ENCODE data around the gene MOB3C. TPM values are rescaled to one million over a fixed set of nuclear protein-coding genes. Genes with fewer than 3 reads are reported as not detected.

MOB3C gene
- total RNA-seq, 2 experiments from 2014 or later: 21.0 to 23.8 TPM

- peak overlapping the region; percentile 18 for H3K27ac Mint-ChIP-seq
- POLR2A ChIA-PET: interaction anchor here (2.4 kb wide), 1 partner anchor 10 kb away, joined by 14 read pairs; the partner anchor contains the start of gene MKNK1
These were observed 22.5 kb downstream of the MOB3C start for GRCh38 chr1:46594063-46594462.

GRCh38 chr1:46592823-46593222, 23.8 kb downstream of the MOB3C start:
- Mint-ChIP-seq H3K4me3 (no peak overlapping the region), H3K9me3 (peaks cover 10% of the 10 kb centered on the region), H3K27me3 (no peaks in the 10 kb centered on the region), H3K27ac (no peak overlapping the region), H3K4me1 (peaks cover 44% of the 10 kb centered on the region), H3K36me3 (peaks cover 67% of the 10 kb centered on the region)
- DNase-seq (no peak), ATAC-seq (ENCODE audit: low read depth) (no peak)
- POLR2A ChIA-PET: no interaction called here

More at GRCh38 chr1:46594063-46594462, 22.5 kb downstream of the MOB3C start:
- Mint-ChIP-seq H3K27me3 (no peaks in the 10 kb centered on the region), H3K4me1 (peaks cover 53% of the 10 kb centered on the region), H3K36me3 (peaks cover 68% of the 10 kb centered on the region), H3K4me3 (peak overlapping the region; percentile 53), H3K9me3 (peaks cover 7% of the 10 kb centered on the region)
- ATAC-seq (ENCODE audit: low read depth) (no peak), DNase-seq (no peak)

DNA sequence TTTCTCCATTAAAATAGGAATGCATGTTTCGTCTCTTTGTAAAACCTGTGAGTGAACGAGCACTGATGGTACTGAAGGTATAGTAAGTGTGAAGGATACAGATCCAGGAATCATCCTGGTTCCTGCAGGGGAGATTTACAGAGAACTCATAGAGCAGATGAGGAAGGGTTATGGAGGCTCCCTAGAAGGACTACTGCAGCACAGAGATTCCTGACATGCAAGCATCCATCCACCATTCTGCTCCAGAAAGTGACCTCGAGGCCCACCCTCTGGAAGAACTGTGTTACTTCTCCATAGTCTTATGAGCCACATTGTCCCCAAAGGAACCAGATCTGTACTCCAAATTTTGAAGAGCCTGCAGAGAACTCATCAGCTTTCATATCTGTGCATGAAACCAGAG, 27.1 kb downstream of the MOB3C start:
- Mint-ChIP-seq H3K9me3 (peaks cover 10% of the 10 kb centered on the region), H3K27ac (no peak overlapping the region), H3K4me1 (peaks cover 23% of the 10 kb centered on the region), H3K4me3 (no peak overlapping the region), H3K27me3 (no peaks in the 10 kb centered on the region), H3K36me3 (peaks cover 70% of the 10 kb centered on the region)
- DNase-seq: no peak
- POLR2A ChIA-PET: interaction anchor here (1.2 kb wide), 1 partner anchor 14 kb away, joined by 3 read pairs; the partner anchor contains the start of gene MKNK1
- no peak for ATAC-seq (ENCODE audit: low read depth)

GRCh38 chr1:46587069-46587468, 29.5 kb downstream of the MOB3C start:
- Mint-ChIP-seq H3K27ac (no peak overlapping the region), H3K36me3 (peaks cover 71% of the 10 kb centered on the region), H3K27me3 (no peaks in the 10 kb centered on the region), H3K4me3 (no peak overlapping the region), H3K9me3 (peaks cover 10% of the 10 kb centered on the region), H3K4me1 (peaks cover 29% of the 10 kb centered on the region)
- DNase-seq (no peak), ATAC-seq (ENCODE audit: low read depth) (no peak)
- POLR2A ChIA-PET: no interaction called here

GRCh38 chr1:46585312-46585938, 31.2 kb downstream of the MOB3C start:
- Mint-ChIP-seq H3K9me3 (peaks cover 10% of the 10 kb centered on the region), H3K36me3 (peaks cover 63% of the 10 kb centered on the region)
- POLR2A ChIA-PET: interaction anchor here (1.4 to 6.0 kb wide), 2 partner anchors 11 to 19 kb away, joined by 6 to 70 read pairs; partner anchors contain the start of gene MKNK1

DNA sequence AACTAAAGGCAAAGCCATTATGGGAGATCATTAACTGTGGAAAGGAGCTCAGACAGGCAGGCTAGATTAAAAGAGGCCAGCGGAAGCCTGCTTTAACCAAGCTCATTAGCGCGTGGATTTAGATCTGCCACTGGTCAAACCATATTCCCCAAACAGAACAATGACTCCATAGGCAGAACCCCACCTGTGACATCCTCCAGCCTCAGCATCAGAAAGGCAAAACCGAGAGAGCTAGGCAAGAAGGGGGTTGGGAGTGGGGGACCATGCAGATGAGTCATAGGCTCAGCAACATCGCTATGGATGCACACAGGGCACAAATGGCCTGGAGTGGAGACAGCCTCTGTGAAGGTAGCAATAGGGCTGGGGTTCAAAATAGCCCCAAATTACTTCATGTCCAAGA, 33.1 kb downstream of the MOB3C start:
- Mint-ChIP-seq H3K4me3 (no peak overlapping the region), H3K4me1 (peaks cover 35% of the 10 kb centered on the region), H3K27me3 (no peaks in the 10 kb centered on the region), H3K36me3 (peaks cover 55% of the 10 kb centered on the region), H3K9me3 (no peaks in the 10 kb centered on the region), H3K27ac (peak overlapping the region; percentile 90)
- DNase-seq (no peak), ATAC-seq (ENCODE audit: low read depth) (no peak)
- POLR2A ChIA-PET: interaction anchor here (1.6 to 6.0 kb wide), 3 partner anchors 12 to 21 kb away, joined by 3 to 70 read pairs (median 6); partner anchors contain the start of gene MKNK1

More at GRCh38 chr1:46585312-46585938, 31.2 kb downstream of the MOB3C start:
- no peak for DNase-seq
- peaks cover 33% of the 10 kb centered on the region for H3K4me1 Mint-ChIP-seq
- no peak for ATAC-seq (ENCODE audit: low read depth)
- H3K27ac Mint-ChIP-seq: no peak overlapping the region
- H3K4me3 Mint-ChIP-seq: no peak overlapping the region
- no peaks in the 10 kb centered on the region for H3K27me3 Mint-ChIP-seq

- Mint-ChIP-seq H3K36me3 (peaks cover 58% of the 10 kb centered on the region), H3K9me3 (no peaks in the 10 kb centered on the region), H3K4me3 (no peak overlapping the region), H3K27ac (peak overlapping the region; percentile 90), H3K4me1 (peaks cover 37% of the 10 kb centered on the region), H3K27me3 (no peaks in the 10 kb centered on the region)
- DNase-seq: no peak
- ATAC-seq (ENCODE audit: low read depth): no peak
- POLR2A ChIA-PET: interaction anchor here (0.8 to 6.0 kb wide), 6 partner anchors 12 to 135 kb away, joined by 3 to 70 read pairs (median 6); partner anchors contain the start of genes EFCAB14 and MKNK1
These were observed 33.6 kb downstream of the MOB3C start for GRCh38 chr1:46582972-46583371.

DNA sequence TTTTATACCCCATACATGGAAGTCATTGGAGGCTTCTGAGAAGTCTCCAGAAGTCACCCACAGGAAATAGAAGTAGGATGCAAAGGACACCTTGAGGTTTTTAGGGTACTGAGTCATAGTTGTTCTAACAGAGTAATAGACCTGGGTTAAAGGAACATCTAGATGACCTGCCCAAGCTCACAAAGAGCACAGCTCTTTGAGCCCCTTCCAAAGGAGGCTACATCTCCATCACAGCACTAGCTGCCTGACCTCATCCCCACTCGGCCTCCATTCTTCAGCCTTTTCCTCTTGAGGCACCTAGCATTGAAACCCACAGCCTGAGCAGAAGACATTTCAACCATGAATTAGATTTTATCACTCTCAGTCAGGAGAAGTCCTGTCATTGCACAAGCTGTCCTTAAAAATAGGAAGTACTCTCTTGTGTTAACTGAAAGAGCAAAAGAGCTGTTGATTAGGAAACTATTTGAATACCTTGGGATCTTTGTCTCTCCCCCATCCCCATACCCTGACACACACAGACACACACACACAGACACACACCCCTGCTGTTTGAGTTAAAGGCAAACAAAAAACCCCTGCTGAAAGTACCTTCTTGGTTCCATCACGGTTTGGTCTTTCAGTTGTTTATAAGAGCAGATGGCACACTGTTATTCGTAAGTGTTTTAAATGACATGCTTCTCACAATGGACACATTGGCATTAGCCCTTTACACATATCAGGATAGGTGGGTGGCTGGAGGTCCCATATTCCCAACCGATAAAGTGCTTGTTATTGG, 34.7 kb downstream of the MOB3C start:
- POLR2A ChIA-PET: interaction anchor here (0.8 to 6.0 kb wide), 11 partner anchors 11 to 137 kb away, joined by 3 to 70 read pairs (median 5); partner anchors contain the start of genes EFCAB14, MKNK1 and MOB3C
- peak overlapping the region; percentile 75 for H3K4me3 Mint-ChIP-seq
- peak; percentile 53 for DNase-seq

GRCh38 chr1:46580140-46580903, 36.3 kb downstream of the MOB3C start:
- Mint-ChIP-seq H3K4me1 (peaks cover 38% of the 10 kb centered on the region), H3K9me3 (no peaks in the 10 kb centered on the region), H3K27ac (peak overlapping the region; percentile 90), H3K27me3 (no peaks in the 10 kb centered on the region), H3K36me3 (peaks cover 49% of the 10 kb centered on the region), H3K4me3 (peak overlapping the region; percentile 49)
- DNase-seq (no peak), ATAC-seq (ENCODE audit: low read depth) (no peak)
- POLR2A ChIA-PET: interaction anchor here (1.0 to 6.0 kb wide), 6 partner anchors 11 to 38 kb away, joined by 3 to 70 read pairs (median 3); partner anchors contain the start of genes MKNK1 and MOB3C

More for the DNA sequence above, 34.7 kb downstream of the MOB3C start:
- H3K36me3 Mint-ChIP-seq: peaks cover 56% of the 10 kb centered on the region
- peak overlapping the region; percentile 90 for H3K27ac Mint-ChIP-seq
- H3K27me3 Mint-ChIP-seq: no peaks in the 10 kb centered on the region
- peak; percentile 96 for ATAC-seq (ENCODE audit: low read depth)
- peaks cover 39% of the 10 kb centered on the region for H3K4me1 Mint-ChIP-seq
- H3K9me3 Mint-ChIP-seq: no peaks in the 10 kb centered on the region

DNA sequence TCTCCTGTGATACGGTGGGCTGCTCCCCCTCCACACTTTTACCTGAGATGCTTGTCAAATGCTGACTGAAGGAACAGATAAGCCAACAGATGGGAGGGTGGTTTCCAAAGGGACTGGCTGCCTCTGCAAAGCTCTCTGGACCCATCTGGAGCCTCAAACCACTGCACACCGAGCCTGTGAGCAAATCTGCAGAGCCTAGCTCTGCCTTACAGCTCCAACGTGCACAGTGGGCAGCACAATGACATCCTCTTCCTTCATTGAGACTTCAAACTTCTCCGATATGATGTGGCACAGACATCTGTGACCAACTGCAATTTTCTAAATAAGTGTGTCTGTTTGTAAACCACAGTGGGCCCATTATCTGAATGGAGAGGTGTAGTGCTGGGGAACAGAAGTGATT, 38.9 kb downstream of the MOB3C start:
- H3K27ac Mint-ChIP-seq: no peak overlapping the region
- no peaks in the 10 kb centered on the region for H3K9me3 Mint-ChIP-seq
- H3K27me3 Mint-ChIP-seq: no peaks in the 10 kb centered on the region
- POLR2A ChIA-PET: no interaction called here
- H3K4me1 Mint-ChIP-seq: peaks cover 27% of the 10 kb centered on the region
- H3K36me3 Mint-ChIP-seq: peaks cover 35% of the 10 kb centered on the region
- no peak for ATAC-seq (ENCODE audit: low read depth)
- no peak for DNase-seq
- H3K4me3 Mint-ChIP-seq: no peak overlapping the region

DNA sequence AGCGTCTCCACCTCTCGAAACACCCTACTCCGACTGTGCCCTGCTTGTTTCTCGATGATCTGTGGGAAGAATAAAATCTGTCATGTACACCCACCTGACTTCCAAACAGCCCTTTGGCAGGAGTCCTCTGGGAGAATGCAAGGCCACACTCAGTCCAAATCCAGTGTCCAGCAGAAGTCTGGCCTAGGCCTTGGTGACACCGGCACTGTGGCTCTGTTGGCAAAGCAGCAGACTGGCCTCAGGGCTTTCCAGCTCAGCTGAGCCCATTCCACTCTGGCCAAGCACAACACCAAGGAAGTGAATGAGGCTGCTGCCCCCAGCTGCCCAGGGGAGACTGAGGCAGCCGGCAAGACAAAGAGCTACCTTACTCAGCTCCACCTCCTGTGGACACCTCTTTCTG, 40.0 kb downstream of the MOB3C start:
- POLR2A ChIA-PET: no interaction called here
- H3K27ac Mint-ChIP-seq: no peak overlapping the region
- no peak overlapping the region for H3K4me3 Mint-ChIP-seq
- ATAC-seq (ENCODE audit: low read depth) (no peak), DNase-seq (no peak)
- peaks cover 16% of the 10 kb centered on the region for H3K4me1 Mint-ChIP-seq
- peaks cover 34% of the 10 kb centered on the region for H3K36me3 Mint-ChIP-seq
- H3K27me3 Mint-ChIP-seq: no peaks in the 10 kb centered on the region
- H3K9me3 Mint-ChIP-seq: no peaks in the 10 kb centered on the region

GRCh38 chr1:46575778-46576177, 40.8 kb downstream of the MOB3C start:
- Mint-ChIP-seq H3K4me1 (peaks cover 13% of the 10 kb centered on the region), H3K36me3 (peaks cover 31% of the 10 kb centered on the region), H3K9me3 (no peaks in the 10 kb centered on the region), H3K4me3 (no peak overlapping the region), H3K27ac (no peak overlapping the region), H3K27me3 (no peaks in the 10 kb centered on the region)
- ATAC-seq (ENCODE audit: low read depth) (no peak), DNase-seq (no peak)
- POLR2A ChIA-PET: no interaction called here

GRCh38 chr1:46575300-46575699, 41.3 kb downstream of the MOB3C start:
- POLR2A ChIA-PET: no interaction called here
- ATAC-seq (ENCODE audit: low read depth) (no peak), DNase-seq (no peak)
- no peak overlapping the region for H3K4me3 Mint-ChIP-seq
- H3K4me1 Mint-ChIP-seq: peaks cover 8% of the 10 kb centered on the region
- H3K27ac Mint-ChIP-seq: no peak overlapping the region
- H3K27me3 Mint-ChIP-seq: no peaks in the 10 kb centered on the region
- H3K9me3 Mint-ChIP-seq: no peaks in the 10 kb centered on the region
- H3K36me3 Mint-ChIP-seq: peaks cover 27% of the 10 kb centered on the region
